ENCODE measurements around the gene CES1. TPM values are rescaled to one million over a fixed set of nuclear protein-coding genes. Genes with fewer than 3 reads are reported as not detected.

CES1 gene
- total RNA-seq, 1 donor from 2014 or later, result 0.13 TPM

Other genes starting within 250 kb of the CES1 start
- not detected in 2 replicates for gene SLC6A2, start 177.1 kb downstream of the CES1 start, total RNA-seq
- gene CES5A, start 42.3 kb upstream of the CES1 start, total RNA-seq, result not detected in 2 replicates